GM10248 (cell line): ENCODE results near the gene HOXA3.

Experiments
- CTCF ChIA-PET: fragments of 300-600 bp; sonication (Branson Sonifier 250); formaldehyde crosslinking; extraction: SDS; loops from one replicate; lab custom pipeline; 2021; ENCODE audit warnings: antibody characterized with exemption; lab: Yijun Ruan, JAX
- POLR2A ChIA-PET: fragments of 350-650 bp; sonication (Branson Sonifier 250); formaldehyde crosslinking; extraction: SDS; loops from one replicate; lab custom pipeline; 2020; ENCODE audit warnings: antibody characterized with exemption; lab: Yijun Ruan, JAX
- DNase-seq: peaks from one replicate; pipeline ENCODE4 v3.0.0; 2012; ENCODE audit errors: extremely low spot score
- CTCF ChIP-seq: IDR thresholded peaks from 2 replicates; pipeline ENCODE4 v1.5.1; 2012; ENCODE audit warnings: mild to moderate bottlenecking, low read depth; ENCODE audit errors: extremely low read depth, missing control alignments, control extremely low read depth

The HOXA3 gene

DNA sequence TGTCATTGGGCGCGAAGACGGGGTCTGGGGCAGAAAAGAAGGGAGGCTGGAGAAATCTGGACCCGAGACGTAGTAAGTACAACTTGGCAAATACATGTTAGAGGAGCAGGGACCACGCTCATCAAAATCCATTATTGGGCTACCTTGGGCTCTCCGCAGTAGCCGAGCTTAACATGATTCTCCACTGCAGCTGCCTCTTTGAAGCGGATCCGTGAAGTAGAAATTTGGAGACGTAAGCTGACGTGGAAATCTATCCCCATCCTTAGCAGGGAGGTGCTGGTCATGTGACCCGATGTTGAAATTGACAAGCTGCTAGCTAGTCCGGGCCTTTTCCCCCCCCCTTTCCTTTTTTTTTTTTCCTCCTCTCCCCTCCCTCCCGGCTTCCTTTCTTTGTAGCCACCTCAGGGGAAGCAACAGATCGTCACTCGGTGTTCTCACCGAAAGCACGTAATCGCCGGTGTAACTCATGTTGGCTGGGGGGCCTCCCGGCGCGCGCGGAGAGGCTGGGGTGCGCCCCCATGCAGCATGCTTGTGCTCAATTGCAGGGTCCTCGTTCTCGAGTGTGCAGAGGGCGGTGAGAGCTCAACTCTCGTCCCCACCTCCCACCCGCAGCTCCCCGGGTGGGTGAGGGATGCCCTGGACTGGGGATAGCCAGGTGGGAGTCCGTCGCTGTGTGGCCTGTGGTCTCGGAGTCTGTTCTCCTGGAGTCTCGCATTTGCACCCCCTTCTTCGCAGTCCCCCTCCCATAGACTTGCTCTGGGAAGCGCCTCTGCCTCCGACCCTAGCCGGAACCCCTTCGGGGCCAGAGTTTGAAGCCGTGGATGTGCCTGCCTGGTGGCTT, 32.9 kb upstream of the HOXA3 start, which contains the start of gene HOXA11:
Gene HOXA11, minus strand, starts transcription at position 220 of the 841 bp plus-strand sequence. Its CDS starts 88 bp downstream, at position 132.
- CTCF ChIA-PET, result interaction anchor here (1.1 to 5.1 kb wide), 2 partner anchors 10 to 26 kb away, joined by 3 to 41 read pairs; no protein-coding TSS in a partner anchor
- no peak for TF ChIP-seq CTCF
- no peak for DNase-seq
- POLR2A ChIA-PET, result no interaction called here

DNA sequence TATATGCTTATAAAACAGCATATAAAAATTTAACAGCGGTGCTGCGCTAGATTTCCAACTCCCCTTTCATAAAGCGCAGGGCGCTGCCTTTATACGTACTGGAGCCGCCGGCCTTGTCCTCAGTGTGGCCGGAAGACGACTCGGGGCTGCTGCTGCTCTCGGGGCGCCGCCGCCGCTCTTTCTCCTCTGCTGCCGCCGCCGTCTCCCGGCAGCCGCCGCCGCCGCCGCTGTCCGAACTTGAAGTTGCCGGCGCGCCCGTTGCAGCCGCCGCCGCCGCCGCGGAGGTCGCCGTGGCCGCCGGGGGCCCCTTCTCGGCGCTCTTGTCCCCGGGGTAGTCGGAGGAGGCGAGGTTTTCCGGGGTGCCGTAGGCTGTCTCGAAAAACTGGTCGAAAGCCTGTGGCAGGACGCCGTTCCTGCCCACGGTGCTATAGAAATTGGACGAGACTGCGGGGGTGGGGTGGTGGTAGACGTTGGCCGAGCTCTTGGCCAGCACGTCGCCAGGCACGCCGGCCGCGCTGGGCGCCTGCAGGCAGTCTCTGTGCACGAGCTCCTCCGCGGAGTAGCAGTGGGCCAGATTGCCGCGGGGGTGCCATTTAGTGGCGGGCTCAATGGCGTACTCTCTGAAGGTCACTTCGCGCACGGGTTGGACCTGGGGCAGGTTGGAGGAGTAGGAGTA, 32.1 kb upstream of the HOXA3 start:
- no peak for TF ChIP-seq CTCF
- CTCF ChIA-PET, result interaction anchor here (5.1 kb wide), 1 partner anchor 11 kb away, joined by 41 read pairs; no protein-coding TSS in a partner anchor
- POLR2A ChIA-PET, result no interaction called here
- DNase-seq, result no peak

GRCh38 chr7:27183682-27184336, 31.4 kb upstream of the HOXA3 start:
- POLR2A ChIA-PET, result no interaction called here
- no peak for TF ChIP-seq CTCF
- CTCF ChIA-PET, result interaction anchor here (1.1 to 5.1 kb wide), 2 partner anchors 12 to 23 kb away, joined by 5 to 41 read pairs; no protein-coding TSS in a partner anchor
- no peak for DNase-seq

DNA sequence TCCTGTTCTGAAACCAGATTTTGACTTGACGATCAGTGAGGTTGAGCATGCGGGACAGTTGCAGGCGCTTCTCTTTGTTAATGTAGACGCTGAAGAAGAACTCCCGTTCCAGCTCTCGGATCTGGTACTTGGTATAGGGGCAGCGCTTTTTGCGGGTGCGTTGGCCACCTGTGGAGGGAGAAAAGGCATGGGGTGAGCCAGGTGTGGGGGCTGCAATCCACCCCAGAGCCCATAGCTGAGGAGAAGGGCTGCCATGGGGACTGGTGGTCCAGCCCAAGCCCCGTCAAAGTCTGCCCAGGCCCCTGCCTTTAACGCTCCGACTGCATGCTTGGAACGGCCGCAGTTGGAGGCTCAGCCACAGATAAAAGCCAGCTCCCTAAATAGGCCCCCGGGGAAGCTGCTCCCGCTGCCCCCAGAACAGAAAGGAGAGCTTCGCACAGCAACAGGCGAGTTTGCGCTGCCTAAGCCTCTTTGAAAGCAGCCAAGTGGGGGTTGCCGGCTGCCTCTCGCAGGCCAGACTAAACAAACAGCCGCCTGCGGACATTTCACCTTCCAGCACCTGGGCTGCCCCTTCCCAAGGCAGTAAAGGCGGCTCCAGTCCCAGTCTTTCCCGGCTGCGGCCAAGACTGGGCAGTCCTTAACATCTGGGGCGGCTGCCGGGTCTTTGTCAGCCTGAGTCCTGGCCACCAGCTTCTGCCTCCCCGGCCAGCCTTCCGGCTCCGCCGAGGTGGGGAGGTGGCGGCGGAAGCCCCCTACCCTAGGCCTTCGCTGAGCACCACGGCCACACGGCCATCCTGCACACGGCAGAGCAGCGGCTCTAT, 30.7 kb upstream of the HOXA3 start:
- TF ChIP-seq CTCF, result no peak
- CTCF ChIA-PET, result interaction anchor here (1.1 to 5.1 kb wide), 3 partner anchors 12 to 24 kb away, joined by 5 to 41 read pairs (median 5); no protein-coding TSS in a partner anchor
- POLR2A ChIA-PET, result no interaction called here
- no peak for DNase-seq

GRCh38 chr7:27182285-27182841, 30.0 kb upstream of the HOXA3 start:
- no peak for DNase-seq
- ChIA-PET CTCF (interaction anchor here (1.2 to 5.1 kb wide), 3 partner anchors 13 to 23 kb away, joined by 4 to 41 read pairs (median 5); no protein-coding TSS in a partner anchor), POLR2A (no interaction called here)
- TF ChIP-seq CTCF, result no peak
